K562 (cell line): ENCODE data around the gene USP35.

Experiments
- CBX3 ChIP-seq, 2 experiments: IDR thresholded peaks; 1 replicate in 1 of 2; 2 replicates in 1 of 2; pipeline ENCODE4 v1.6.1; 2012; ENCODE audit warnings: inconsistent platforms in 2 of 2, low read length in 2 of 2, borderline replicate concordance in 1 of 2, control low read depth in 1 of 2
- CHD7 ChIP-seq: fragments of 200-600 bp; sonication (generic); IDR thresholded peaks from one replicate; pipeline ENCODE4 v1.6.1; 2012; ENCODE audit warnings: mild to moderate bottlenecking, low read depth, low read length, inconsistent platforms
- ETS1 ChIP-seq: conservative IDR thresholded peaks from 2 replicates; pipeline ENCODE4 v1.6.1; 2011; ENCODE audit warnings: low read depth, mild to moderate bottlenecking, low read length; ENCODE audit not compliant: control insufficient read depth
- LEF1 ChIP-seq: fragments of 450-650 bp; IDR thresholded peaks from 2 replicates; pipeline ENCODE4 v1.6.1; 2016; ENCODE audit warnings: mild to moderate bottlenecking
- MXI1 ChIP-seq: IDR thresholded peaks from 2 replicates; pipeline ENCODE4 v1.6.1; 2011; ENCODE audit warnings: low read depth, mild to moderate bottlenecking, improper control_type of control experiment, low read length
- NONO ChIP-seq, 2 experiments: fragments of 200-400 bp in 1 of 2; fragments of 450-650 bp in 1 of 2; formaldehyde crosslinking in 1 of 2; IDR thresholded peaks; 2 replicates each; pipeline ENCODE4 v1.6.1; 2017; ENCODE audit warnings: low read depth in 2 of 2, mild to moderate bottlenecking in 2 of 2, moderate library complexity in 2 of 2, low read length in 1 of 2
- POLR2AphosphoS5 ChIP-seq: IDR thresholded peaks from 2 replicates; pipeline ENCODE4 v1.6.1; 2011; ENCODE audit warnings: mild to moderate bottlenecking, low read depth, low read length, moderate library complexity; ENCODE audit not compliant: control insufficient read depth, insufficient read depth
- PRDM10 ChIP-seq: fragments of 450-650 bp; IDR thresholded peaks from 2 replicates; pipeline ENCODE4 v1.6.1; 2018; ENCODE audit not compliant: partially characterized antibody
- TCF7L2 ChIP-seq: fragments of 150-350 bp; IDR thresholded peaks from 2 replicates; pipeline ENCODE4 v1.6.1; 2016; ENCODE audit warnings: low read depth, mild to moderate bottlenecking, low read length, moderate library complexity
- ZHX1 ChIP-seq: fragments of 150-350 bp; conservative IDR thresholded peaks from 2 replicates; pipeline ENCODE4 v1.6.1; 2014; ENCODE audit warnings: low read length
- ZNF561 ChIP-seq: fragments of 450-650 bp; formaldehyde crosslinking; conservative IDR thresholded peaks from 2 replicates; pipeline ENCODE4 v1.4.0; 2020; ENCODE audit warnings: mild to moderate bottlenecking, moderate library complexity
- TF ChIP-seq, protein P1 (sequence below), 3 experiments: IDR thresholded peaks in 2 of 3; conservative IDR thresholded peaks in 1 of 3; 2 replicates each; pipeline ENCODE4 v1.5.1; 2011 to 2012; ENCODE audit warnings: low read length in 3 of 3, mild to moderate bottlenecking in 3 of 3, control low read depth in 2 of 3, improper control_type of control experiment in 1 of 3, inconsistent platforms in 1 of 3, low read depth in 1 of 3, mixed read lengths in 1 of 3, moderate library complexity in 1 of 3; ENCODE audit not compliant: insufficient read depth in 2 of 3

GRCh38 chr11:78163828-78164227 lies 24.9 kb upstream of the USP35 start:
- no peak for TF ChIP-seq ZNF561 (CRISPR knock-in tag)
- no peak for TF ChIP-seq TCF7L2
- TF ChIP-seq POLR2AphosphoS5: no peak
- no peak for TF ChIP-seq ETS1
- TF ChIP-seq, protein P1, sequence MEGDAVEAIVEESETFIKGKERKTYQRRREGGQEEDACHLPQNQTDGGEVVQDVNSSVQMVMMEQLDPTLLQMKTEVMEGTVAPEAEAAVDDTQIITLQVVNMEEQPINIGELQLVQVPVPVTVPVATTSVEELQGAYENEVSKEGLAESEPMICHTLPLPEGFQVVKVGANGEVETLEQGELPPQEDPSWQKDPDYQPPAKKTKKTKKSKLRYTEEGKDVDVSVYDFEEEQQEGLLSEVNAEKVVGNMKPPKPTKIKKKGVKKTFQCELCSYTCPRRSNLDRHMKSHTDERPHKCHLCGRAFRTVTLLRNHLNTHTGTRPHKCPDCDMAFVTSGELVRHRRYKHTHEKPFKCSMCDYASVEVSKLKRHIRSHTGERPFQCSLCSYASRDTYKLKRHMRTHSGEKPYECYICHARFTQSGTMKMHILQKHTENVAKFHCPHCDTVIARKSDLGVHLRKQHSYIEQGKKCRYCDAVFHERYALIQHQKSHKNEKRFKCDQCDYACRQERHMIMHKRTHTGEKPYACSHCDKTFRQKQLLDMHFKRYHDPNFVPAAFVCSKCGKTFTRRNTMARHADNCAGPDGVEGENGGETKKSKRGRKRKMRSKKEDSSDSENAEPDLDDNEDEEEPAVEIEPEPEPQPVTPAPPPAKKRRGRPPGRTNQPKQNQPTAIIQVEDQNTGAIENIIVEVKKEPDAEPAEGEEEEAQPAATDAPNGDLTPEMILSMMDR (IDR thresholded peaks at IDR 0.05 in 2 of 3, conservative IDR thresholded peaks at IDR 0.05 in 1 of 3; ENCODE audit: insufficient read depth in 2 of 3, low read depth in 1 of 3, low read length in 3 of 3): no peak
- no peak for TF ChIP-seq CHD7
- TF ChIP-seq NONO (IDR thresholded peaks at IDR 0.05; ENCODE audit: low read depth in 2 of 2, low read length in 1 of 2): no peak
- no peak for TF ChIP-seq MXI1
- no peak for TF ChIP-seq ZHX1
- TF ChIP-seq LEF1: no peak
- no peak for TF ChIP-seq CBX3 (IDR thresholded peaks at IDR 0.05; ENCODE audit: borderline replicate concordance in 1 of 2, low read length in 2 of 2)
- TF ChIP-seq PRDM10: no peak
